ENCODE results near the gene OGFOD2.
"Not testable (repeated sequence)": the region's sequence is repeated elsewhere in the genome, so short reads cannot be mapped to it uniquely, and the experiment has no call there.

Gene OGFOD2

DNA sequence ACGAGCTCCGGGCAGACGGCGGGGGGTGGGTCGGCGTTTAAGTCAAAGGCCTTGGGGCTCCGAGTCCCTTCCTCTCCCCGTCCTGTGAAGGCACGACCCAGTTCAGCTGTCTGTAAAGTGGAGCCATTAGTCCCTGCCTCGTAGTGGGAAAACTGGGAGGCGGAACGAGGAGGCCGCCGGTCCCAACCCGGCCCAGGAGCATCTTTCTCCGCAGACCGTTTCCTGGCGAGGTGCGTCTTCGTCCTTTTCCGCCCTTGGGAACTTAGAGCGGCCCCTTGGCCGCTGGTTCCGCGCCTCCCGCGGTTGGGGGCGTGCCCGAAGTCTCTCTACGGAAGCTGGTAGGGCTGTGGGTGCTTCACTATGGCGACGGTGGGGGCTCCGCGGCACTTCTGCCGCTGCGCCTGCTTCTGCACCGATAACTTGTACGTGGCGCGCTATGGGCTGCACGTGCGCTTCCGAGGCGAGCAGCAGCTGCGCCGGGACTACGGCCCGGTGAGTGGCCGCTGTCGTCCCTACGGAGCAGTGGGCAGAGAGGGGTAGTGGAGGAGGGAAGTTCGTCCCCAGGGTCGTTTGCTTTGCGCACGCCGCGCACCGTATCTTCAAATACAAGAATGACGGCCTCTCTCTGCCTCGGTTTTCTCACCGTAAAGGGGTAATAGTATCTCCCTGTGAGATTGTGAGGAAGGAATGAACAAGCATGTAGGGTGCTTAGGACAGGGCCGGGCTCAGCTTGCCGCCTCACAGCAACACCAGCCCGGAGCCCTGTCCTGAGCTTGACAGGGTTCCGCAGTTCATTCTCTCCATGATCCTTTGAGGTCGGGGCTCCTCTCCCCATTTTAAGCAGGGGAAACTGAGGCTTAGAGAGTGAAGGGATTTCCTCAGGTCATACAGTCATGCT is at the start of gene OGFOD2:
Gene OGFOD2 (plus strand): TSS at position 353 of the 898 bp plus-strand sequence. CDS start 8 bp downstream, at position 361.
- Mint-ChIP-seq H3K4me1 (ENCODE audit: low read depth) (peaks cover 52% of the 10 kb centered on the region), H3K27ac (peak within 1 kb of the TSS; percentile 100), H3K4me3 (peak within 1 kb of the TSS; percentile 97), H3K36me3 (ENCODE audit: low read depth) (peaks cover 53% of the 10 kb centered on the region), H3K9me3 (no peaks in the 10 kb centered on the region), H3K27me3 (no peaks in the 10 kb centered on the region)
- intact Hi-C loops (cut with micrococcal nuclease) = loop anchor here (1.0 kb wide), 1 partner anchor 9 kb away; no protein-coding TSS in a partner anchor

DNA sequence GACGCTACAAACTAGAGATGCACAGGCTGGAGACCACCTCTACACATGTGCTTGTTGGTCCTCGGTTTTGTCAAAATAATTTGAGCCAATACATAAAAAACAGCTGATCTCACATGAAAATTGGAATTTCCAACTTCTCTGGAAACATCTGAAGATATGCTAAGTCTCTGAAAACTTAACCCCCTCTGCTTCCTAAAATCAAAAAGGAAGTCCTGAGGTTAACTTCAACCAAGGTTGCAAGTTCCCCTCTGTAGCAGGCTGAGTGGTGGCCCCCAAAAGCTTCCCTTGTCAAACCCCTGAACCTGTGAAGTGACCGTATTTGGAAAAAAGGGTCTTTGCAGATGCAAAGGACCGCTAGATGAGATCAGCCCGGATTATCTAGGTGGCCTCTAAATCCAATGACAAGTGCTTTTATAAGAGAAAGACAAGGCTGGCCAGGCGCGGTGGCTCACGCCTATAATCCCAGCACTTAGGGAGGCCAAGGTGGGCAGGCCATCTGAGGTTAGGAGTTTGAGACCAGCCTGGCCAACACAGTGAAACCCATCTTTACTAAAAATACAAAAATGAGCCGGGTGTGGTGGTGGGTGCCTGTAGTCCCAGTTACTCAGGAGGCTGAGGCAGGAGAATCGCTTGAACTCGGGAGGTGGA is 47.2 kb upstream of the OGFOD2 start:
- H3K9me3 Mint-ChIP-seq = no peaks in the 10 kb centered on the region
- peak overlapping the region; percentile 75 for H3K27ac Mint-ChIP-seq
- no peaks in the 10 kb centered on the region for H3K27me3 Mint-ChIP-seq
- H3K4me3 Mint-ChIP-seq = peak overlapping the region; percentile 7
- H3K36me3 Mint-ChIP-seq (ENCODE audit: low read depth) = no peaks in the 10 kb centered on the region
- peaks cover 31% of the 10 kb centered on the region for H3K4me1 Mint-ChIP-seq (ENCODE audit: low read depth)
- intact Hi-C loops (cut with micrococcal nuclease) = no loop called here

DNA sequence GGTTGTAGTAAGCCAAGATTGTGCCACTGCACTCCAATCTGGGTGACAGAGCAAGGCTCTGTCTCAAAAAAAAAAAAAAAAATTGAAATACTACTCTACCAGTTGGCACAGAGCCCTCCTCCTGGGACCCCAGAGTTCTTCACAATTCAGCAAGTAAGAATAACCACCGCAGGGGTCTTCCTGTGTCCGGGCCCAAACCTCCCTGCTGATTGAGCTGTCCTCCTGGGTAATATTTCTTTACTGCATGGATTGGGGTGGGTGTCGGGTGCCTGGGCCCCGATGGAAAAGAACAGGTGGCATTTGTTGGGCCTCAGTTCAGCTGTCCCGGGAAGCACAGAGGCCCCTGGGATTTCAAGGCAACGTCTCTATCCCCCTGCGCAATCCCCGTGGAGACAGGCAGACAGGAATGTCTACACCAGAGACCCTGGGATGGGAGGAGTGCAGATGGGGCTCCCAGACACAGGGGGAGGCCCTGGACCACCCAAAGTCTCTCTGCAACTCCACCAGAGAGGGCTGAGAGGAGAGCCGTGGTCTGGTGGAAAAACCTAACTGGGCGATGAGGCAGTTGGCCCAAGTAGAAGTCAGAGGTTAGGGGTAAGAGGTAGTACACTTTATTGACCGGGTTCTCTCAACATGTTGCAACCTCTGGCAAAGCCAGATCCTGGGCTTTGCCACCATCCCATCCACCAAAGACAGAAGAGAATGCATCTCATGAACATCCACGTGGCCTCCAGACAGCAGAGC is 46.5 kb upstream of the OGFOD2 start:
- no peaks in the 10 kb centered on the region for H3K36me3 Mint-ChIP-seq (ENCODE audit: low read depth)
- no peaks in the 10 kb centered on the region for H3K27me3 Mint-ChIP-seq

DNA sequence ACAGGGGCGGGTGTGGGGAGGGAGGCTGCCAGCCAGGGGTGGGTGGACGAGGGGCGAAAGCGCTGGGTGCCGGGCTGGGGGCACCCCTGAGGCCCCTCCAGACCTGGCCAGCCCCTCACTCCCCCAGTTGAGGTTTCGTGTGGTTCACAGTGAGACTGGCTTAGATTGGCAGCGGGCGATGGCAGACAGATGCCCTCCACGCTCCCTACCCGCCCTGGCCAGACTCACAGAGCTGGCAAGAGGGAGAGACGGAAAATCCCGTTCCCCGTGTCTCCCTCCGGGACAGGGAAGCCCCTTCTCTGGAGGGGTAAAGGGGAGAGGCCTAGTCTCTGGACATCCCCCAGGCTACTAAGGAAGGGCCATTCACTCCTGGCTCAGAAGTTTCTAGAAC is 45.9 kb upstream of the OGFOD2 start:
- Mint-ChIP-seq H3K9me3 (no peaks in the 10 kb centered on the region), H3K36me3 (ENCODE audit: low read depth) (no peaks in the 10 kb centered on the region), H3K27me3 (no peaks in the 10 kb centered on the region), H3K27ac (peak overlapping the region; percentile 75), H3K4me1 (ENCODE audit: low read depth) (peaks cover 31% of the 10 kb centered on the region), H3K4me3 (no peak overlapping the region)
- intact Hi-C loops (cut with micrococcal nuclease) = no loop called here

More for the DNA sequence above, 46.5 kb upstream of the OGFOD2 start:
- Mint-ChIP-seq H3K9me3 (no peaks in the 10 kb centered on the region), H3K4me3 (no peak overlapping the region), H3K27ac (peak overlapping the region; percentile 75), H3K4me1 (ENCODE audit: low read depth) (peaks cover 31% of the 10 kb centered on the region)
- intact Hi-C loops (cut with micrococcal nuclease) = no loop called here

DNA sequence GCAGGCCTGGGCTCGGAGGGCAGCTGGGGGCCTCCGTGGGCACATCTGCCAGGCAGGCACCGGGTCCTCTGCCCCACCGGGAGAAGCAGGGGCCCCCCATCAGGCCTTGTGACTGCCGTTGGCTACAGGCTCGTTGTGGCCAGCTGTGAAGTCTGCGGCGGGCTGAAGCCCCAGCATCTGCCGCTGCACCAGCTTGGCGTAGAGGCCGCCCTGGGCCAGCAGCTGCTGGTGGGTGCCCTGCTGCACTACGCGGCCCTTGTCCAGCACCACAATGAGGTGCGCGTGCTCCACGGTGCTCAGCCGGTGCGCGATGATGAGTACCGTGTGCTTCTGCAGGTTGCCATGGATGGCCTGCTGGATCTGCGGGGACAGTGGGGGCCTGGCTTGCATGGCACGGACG is 45.2 kb upstream of the OGFOD2 start:
- peaks cover 31% of the 10 kb centered on the region for H3K4me1 Mint-ChIP-seq (ENCODE audit: low read depth)

DNA sequence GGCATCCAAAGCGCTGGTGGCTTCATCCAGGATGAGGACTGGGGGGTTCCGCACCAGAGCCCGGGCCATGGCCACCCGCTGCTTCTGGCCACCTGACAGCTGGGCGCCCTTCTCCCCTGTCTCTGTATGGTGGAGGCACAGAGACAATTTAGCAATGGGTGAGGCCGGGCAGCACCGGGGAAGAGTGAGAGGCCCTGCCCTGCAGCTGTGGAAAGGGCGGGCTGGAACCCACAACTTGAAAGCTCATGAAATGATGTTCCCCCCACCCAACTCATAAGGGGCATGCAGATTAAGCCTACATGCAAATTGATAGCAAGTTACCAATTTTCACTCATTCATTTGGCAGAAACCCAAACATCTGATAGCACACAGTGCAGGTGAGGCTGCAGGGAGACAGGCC is 42.8 kb upstream of the OGFOD2 start:
- Mint-ChIP-seq H3K27me3 (no peaks in the 10 kb centered on the region), H3K4me1 (ENCODE audit: low read depth) (peaks cover 16% of the 10 kb centered on the region), H3K27ac (no peak overlapping the region), H3K36me3 (ENCODE audit: low read depth) (no peaks in the 10 kb centered on the region), H3K4me3 (no peak overlapping the region), H3K9me3 (no peaks in the 10 kb centered on the region)
- intact Hi-C loops (cut with micrococcal nuclease) = no loop called here

More for the DNA sequence above, 45.2 kb upstream of the OGFOD2 start:
- Mint-ChIP-seq H3K36me3 (ENCODE audit: low read depth) (no peaks in the 10 kb centered on the region), H3K27ac (peak overlapping the region; percentile 75), H3K4me3 (no peak overlapping the region), H3K27me3 (no peaks in the 10 kb centered on the region), H3K9me3 (no peaks in the 10 kb centered on the region)
- intact Hi-C loops (cut with micrococcal nuclease) = no loop called here

DNA sequence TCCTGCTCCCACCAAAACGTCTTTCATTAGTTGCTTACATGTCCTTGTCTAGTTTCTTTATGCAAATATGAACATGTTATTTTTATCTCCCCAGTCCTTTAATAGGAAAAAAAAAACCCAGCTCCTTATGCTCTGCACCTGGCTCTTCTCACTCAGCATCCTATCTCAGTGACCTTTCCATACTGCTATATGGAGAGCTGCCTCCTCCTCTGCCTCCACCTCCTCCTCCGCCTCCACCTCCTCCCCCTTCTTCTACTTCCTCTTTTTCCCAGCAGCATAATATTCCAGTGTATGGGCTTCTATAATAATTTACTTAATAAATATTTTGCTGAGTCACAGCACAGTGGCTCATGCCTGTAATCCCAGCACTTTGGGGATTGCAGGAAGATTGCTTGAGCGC is 40.3 kb upstream of the OGFOD2 start:
- H3K36me3 Mint-ChIP-seq (ENCODE audit: low read depth) = no peaks in the 10 kb centered on the region
- no peak overlapping the region for H3K27ac Mint-ChIP-seq
- no peaks in the 10 kb centered on the region for H3K27me3 Mint-ChIP-seq
- no peaks in the 10 kb centered on the region for H3K4me1 Mint-ChIP-seq (ENCODE audit: low read depth)
- H3K4me3 Mint-ChIP-seq = no peak overlapping the region
- intact Hi-C loops (cut with micrococcal nuclease) = no loop called here
- no peaks in the 10 kb centered on the region for H3K9me3 Mint-ChIP-seq

DNA sequence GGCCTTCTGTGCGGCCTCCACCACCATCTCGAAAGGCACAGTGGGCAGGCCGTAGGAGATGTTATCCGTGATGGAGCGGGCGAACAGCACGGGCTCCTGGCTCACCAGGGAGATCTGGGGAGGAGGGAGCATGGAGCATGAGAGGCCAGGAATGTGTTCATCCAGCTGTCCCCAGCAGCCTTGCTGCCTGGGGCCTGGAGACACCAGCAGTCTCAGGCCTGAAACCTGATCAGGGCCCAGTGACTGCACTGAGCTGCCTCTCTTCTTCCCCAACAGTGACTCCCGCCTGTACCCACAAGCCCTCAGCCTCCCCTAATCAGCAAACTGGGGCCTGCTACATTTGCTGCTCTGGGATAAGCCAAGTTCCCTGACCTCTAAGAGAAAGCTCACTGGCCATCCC is 39.7 kb upstream of the OGFOD2 start:
- Mint-ChIP-seq H3K27ac (no peak overlapping the region), H3K9me3 (no peaks in the 10 kb centered on the region), H3K27me3 (no peaks in the 10 kb centered on the region), H3K4me1 (ENCODE audit: low read depth) (no peaks in the 10 kb centered on the region), H3K36me3 (ENCODE audit: low read depth) (no peaks in the 10 kb centered on the region), H3K4me3 (no peak overlapping the region)
- intact Hi-C loops (cut with micrococcal nuclease) = no loop called here

DNA sequence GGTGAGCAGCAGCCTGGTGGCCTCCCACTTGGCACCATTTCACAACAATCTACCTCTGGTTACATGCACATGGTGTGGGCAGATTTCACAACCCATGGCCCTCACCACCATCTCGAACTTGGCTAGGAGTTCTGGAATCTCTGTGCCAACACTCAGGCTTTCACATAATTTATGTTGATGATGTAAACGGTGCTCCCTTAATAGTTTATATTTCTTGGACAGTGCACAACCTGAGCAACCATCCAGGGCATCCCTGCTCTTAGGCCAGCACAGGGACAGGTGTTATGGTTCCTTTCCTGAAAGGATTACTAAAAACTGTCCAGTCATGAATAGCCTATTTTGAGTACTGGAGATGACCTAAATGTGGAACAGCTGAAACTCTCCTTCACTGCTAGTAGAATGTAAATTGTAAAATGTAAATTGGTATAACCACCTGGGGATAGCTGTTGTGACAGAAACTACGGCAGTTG is 37.4 kb upstream of the OGFOD2 start:
- Mint-ChIP-seq H3K4me3 (no peak overlapping the region), H3K4me1 (ENCODE audit: low read depth) (peaks cover 2% of the 10 kb centered on the region)
- intact Hi-C loops (cut with micrococcal nuclease) = no loop called here

DNA sequence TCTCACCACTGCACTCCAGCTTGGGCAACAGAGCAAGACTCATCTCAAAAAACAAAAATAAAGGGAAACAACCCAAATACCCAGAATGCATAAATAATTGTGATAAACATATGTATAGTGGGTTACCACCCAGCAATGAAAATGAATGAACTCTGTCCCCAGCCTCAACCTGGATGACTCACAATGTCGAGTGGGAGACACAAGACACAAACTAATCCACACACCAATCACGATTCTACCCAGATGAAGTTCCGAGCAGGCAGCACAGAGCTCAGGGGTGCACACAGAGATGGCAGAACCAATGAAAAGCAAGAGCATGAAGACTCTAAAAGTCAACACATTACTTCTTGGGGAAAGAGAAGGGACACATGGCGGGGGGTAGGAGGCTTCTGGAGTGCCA is 35.9 kb upstream of the OGFOD2 start:
- Mint-ChIP-seq H3K27me3 (no peaks in the 10 kb centered on the region), H3K9me3 (no peaks in the 10 kb centered on the region), H3K27ac (no peak overlapping the region), H3K36me3 (ENCODE audit: low read depth) (no peaks in the 10 kb centered on the region), H3K4me3 (no peak overlapping the region), H3K4me1 (ENCODE audit: low read depth) (peaks cover 17% of the 10 kb centered on the region)
- intact Hi-C loops (cut with micrococcal nuclease) = no loop called here

More for the DNA sequence above, 37.4 kb upstream of the OGFOD2 start:
- H3K9me3 Mint-ChIP-seq = no peaks in the 10 kb centered on the region
- no peaks in the 10 kb centered on the region for H3K27me3 Mint-ChIP-seq
- H3K27ac Mint-ChIP-seq = no peak overlapping the region
- no peaks in the 10 kb centered on the region for H3K36me3 Mint-ChIP-seq (ENCODE audit: low read depth)

DNA sequence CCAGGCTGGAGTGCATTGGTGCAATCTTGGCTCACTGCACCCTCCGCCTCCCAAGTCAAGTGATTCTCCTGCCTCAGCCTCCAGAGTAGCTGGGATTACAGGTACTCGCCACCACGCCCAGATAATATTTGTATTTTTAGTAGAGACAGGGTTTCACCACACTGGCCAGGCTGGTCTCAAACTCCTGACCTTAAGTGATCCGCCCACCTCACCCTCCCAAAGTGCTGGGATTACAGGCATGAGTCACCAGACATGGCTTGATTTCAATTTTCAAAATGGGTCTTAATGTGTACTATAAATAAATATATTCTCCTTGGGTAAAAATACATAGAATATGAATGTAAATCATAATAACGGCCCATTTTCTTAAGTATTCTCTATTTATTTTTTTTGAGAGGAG is 33.7 kb upstream of the OGFOD2 start:
- H3K4me1 Mint-ChIP-seq (ENCODE audit: low read depth) = peaks cover 36% of the 10 kb centered on the region
- intact Hi-C loops (cut with micrococcal nuclease); H3K4me3 Mint-ChIP-seq: not testable (repeated sequence)

DNA sequence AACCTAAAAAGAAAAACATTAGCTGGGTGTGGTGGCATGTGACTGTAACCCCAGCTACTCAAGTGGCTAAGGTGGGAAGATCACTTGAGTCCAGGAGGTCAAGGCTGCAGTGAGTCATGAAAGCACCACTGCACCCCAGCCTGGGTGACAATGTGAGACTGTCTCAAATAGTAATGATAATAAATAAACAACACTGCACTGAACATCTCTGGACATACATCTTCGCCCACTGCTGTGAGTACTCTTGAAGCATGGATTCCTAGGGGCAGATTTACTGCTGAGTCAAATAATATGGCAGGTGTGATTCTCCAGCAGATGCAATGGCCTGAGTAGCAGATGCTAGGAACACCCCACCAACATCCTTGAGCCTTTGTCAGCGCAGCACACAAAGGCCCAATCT is 32.4 kb upstream of the OGFOD2 start:
- Mint-ChIP-seq H3K9me3 (no peaks in the 10 kb centered on the region), H3K36me3 (ENCODE audit: low read depth) (no peaks in the 10 kb centered on the region), H3K4me1 (ENCODE audit: low read depth) (peaks cover 49% of the 10 kb centered on the region), H3K27me3 (peaks cover 4% of the 10 kb centered on the region), H3K4me3 (no peak overlapping the region), H3K27ac (no peak overlapping the region)
- intact Hi-C loops (cut with micrococcal nuclease) = no loop called here

More for the DNA sequence above, 33.7 kb upstream of the OGFOD2 start:
- not testable (repeated sequence) for H3K27ac Mint-ChIP-seq; H3K36me3 Mint-ChIP-seq (ENCODE audit: low read depth); H3K9me3 Mint-ChIP-seq; H3K27me3 Mint-ChIP-seq

DNA sequence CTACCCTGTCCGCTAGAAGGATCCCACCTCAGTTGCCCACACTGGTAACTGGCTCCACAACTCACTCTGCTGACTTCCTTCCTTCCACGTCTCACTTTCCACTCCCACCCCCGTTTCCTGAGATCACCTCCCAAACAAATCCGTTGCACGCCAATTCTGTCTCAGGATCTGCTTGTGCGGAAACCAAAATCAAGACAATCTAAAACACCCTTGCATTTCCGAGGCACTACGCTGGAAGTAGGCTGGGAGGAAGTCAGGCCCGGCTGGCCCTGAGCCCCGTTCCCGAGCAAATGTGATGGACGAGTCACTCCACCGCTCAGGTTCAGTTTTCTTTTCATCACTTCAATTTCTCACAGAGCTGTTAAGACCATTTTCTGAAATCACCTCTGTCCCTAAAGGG is 31.8 kb upstream of the OGFOD2 start:
- Mint-ChIP-seq H3K4me1 (ENCODE audit: low read depth) (peaks cover 55% of the 10 kb centered on the region), H3K9me3 (no peaks in the 10 kb centered on the region), H3K4me3 (no peak overlapping the region), H3K27ac (peak overlapping the region; percentile 26), H3K36me3 (ENCODE audit: low read depth) (no peaks in the 10 kb centered on the region), H3K27me3 (peaks cover 4% of the 10 kb centered on the region)
- intact Hi-C loops (cut with micrococcal nuclease) = no loop called here
